ENCODE measurements around the gene DOCK2. TPM values are rescaled to one million over a fixed set of nuclear protein-coding genes. Genes with fewer than 3 reads are reported as not detected.

DOCK2 gene
- total RNA-seq, 4 donors from 2014 or later: 3.1 to 3.9 (median 3.3) TPM

- intact Hi-C loops (cut with DNase I; ENCODE audit: low total_unique reads): no loop called here
- DNase-seq (ENCODE audit: low spot score in 2 of 2): no peak
- no peak overlapping the region for H3K4me3 ChIP-seq (ENCODE audit: low read depth, poor library complexity, severe bottlenecking)
- WGBS, 2 donors: 73 to 75% methylated on average over 3 of the region's 3 CpGs
- TF ChIP-seq POLR2A (IDR thresholded peaks at IDR 0.05): no peak
- TF ChIP-seq CTCF (IDR thresholded peaks at IDR 0.05): no peak
Measured at GRCh38 chr5:170039830-170040229, 402.8 kb downstream of the DOCK2 start.

GRCh38 chr5:170046241-170046640 lies 409.2 kb downstream of the DOCK2 start:
- WGBS, 2 donors: 50% methylated on average over 3 of the region's 3 CpGs
- no peak overlapping the region for H3K4me3 ChIP-seq (ENCODE audit: low read depth, poor library complexity, severe bottlenecking)
- TF ChIP-seq CTCF (IDR thresholded peaks at IDR 0.05) (no peak), POLR2A (IDR thresholded peaks at IDR 0.05) (no peak)
- DNase-seq (ENCODE audit: low spot score in 2 of 2): no peak
- intact Hi-C loops (cut with DNase I; ENCODE audit: low total_unique reads): no loop called here

GRCh38 chr5:170049713-170050112 lies 412.6 kb downstream of the DOCK2 start:
- H3K4me3 ChIP-seq (ENCODE audit: low read depth, poor library complexity, severe bottlenecking): no peak overlapping the region
- intact Hi-C loops (cut with DNase I; ENCODE audit: low total_unique reads): no loop called here
- WGBS, 2 donors: 89 to 92% methylated on average over 3 of the region's 3 CpGs
- peak in 1 of 2 donors; percentile 20 for DNase-seq (ENCODE audit: low spot score in 2 of 2)
- no peak for TF ChIP-seq CTCF (IDR thresholded peaks at IDR 0.05)
- TF ChIP-seq POLR2A (IDR thresholded peaks at IDR 0.05): no peak

GRCh38 chr5:170053896-170054295 lies 416.8 kb downstream of the DOCK2 start:
- TF ChIP-seq CTCF (IDR thresholded peaks at IDR 0.05) (no peak), POLR2A (IDR thresholded peaks at IDR 0.05) (no peak)
- H3K4me3 ChIP-seq (ENCODE audit: low read depth, poor library complexity, severe bottlenecking): no peak overlapping the region
- intact Hi-C loops (cut with DNase I; ENCODE audit: low total_unique reads): no loop called here
- WGBS, 2 donors: 74 to 95% methylated on average over 1 of the region's 1 CpG
- peak in 1 of 2 donors; percentile 13 for DNase-seq (ENCODE audit: low spot score in 2 of 2)

GRCh38 chr5:170055606-170056005 lies 418.5 kb downstream of the DOCK2 start:
- WGBS, 2 donors: 79 to 96% methylated on average over 2 of the region's 2 CpGs
- intact Hi-C loops (cut with DNase I; ENCODE audit: low total_unique reads): no loop called here
- peak in 1 of 2 donors; percentile 40 for DNase-seq (ENCODE audit: low spot score in 2 of 2)
- H3K4me3 ChIP-seq (ENCODE audit: low read depth, poor library complexity, severe bottlenecking): no peak overlapping the region
- TF ChIP-seq CTCF (IDR thresholded peaks at IDR 0.05) (no peak), POLR2A (IDR thresholded peaks at IDR 0.05) (no peak)

GRCh38 chr5:170056561-170057267 lies 419.6 kb downstream of the DOCK2 start:
- 82 to 86% methylated on average over 11 of the region's 11 CpGs for WGBS, 2 donors
- H3K4me3 ChIP-seq (ENCODE audit: low read depth, poor library complexity, severe bottlenecking): no peak overlapping the region
- intact Hi-C loops (cut with DNase I; ENCODE audit: low total_unique reads): no loop called here
- TF ChIP-seq CTCF (IDR thresholded peaks at IDR 0.05): no peak
- TF ChIP-seq POLR2A (IDR thresholded peaks at IDR 0.05): no peak
- peak in 1 of 2 donors; percentile 71 for DNase-seq (ENCODE audit: low spot score in 2 of 2)

All from lower leg skin (tissue), 4 donors.